ENCODE data around the gene GPATCH4.

DNA sequence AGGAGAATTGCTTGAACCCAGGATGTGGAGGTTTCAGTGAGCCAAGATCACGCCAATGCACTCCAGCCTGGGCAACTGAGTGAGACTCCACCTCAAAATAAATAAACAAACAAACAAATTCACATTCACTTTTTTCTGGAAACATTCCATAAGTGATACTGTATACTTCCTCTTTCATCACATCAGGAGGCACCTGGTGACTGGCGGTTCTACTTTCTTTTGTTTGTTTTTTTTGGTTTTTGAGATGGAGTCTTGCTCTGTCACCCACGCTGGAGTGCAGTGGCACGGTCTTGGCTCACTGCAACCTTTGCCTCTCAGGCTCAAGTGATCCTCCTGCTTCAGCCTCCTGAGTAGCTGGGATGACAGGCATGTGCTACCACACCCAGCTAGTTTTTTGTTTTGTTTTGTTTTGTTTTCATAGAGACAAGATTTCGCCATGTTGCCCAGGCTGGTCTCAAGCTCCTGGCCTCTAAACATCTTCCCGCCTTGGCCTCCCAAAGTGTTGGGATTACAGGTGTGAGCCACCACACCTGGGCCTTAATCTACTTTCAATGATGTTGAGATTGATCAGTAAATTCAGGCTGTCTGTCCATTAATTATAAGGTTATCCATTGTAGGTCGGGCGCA, 28.7 kb upstream of the GPATCH4 start:
- no peak for TF ChIP-seq EZH2 (IDR thresholded peaks at IDR 0.05; ENCODE audit: low read length, unreplicated experiment)
- TF ChIP-seq, protein P1, sequence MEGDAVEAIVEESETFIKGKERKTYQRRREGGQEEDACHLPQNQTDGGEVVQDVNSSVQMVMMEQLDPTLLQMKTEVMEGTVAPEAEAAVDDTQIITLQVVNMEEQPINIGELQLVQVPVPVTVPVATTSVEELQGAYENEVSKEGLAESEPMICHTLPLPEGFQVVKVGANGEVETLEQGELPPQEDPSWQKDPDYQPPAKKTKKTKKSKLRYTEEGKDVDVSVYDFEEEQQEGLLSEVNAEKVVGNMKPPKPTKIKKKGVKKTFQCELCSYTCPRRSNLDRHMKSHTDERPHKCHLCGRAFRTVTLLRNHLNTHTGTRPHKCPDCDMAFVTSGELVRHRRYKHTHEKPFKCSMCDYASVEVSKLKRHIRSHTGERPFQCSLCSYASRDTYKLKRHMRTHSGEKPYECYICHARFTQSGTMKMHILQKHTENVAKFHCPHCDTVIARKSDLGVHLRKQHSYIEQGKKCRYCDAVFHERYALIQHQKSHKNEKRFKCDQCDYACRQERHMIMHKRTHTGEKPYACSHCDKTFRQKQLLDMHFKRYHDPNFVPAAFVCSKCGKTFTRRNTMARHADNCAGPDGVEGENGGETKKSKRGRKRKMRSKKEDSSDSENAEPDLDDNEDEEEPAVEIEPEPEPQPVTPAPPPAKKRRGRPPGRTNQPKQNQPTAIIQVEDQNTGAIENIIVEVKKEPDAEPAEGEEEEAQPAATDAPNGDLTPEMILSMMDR (conservative IDR thresholded peaks at IDR 0.05; ENCODE audit: low read depth, low read length) = no peak

All from PC-3 (cell line).